ENCODE measurements around the gene GSG1L. TPM values are rescaled to one million over a fixed set of nuclear protein-coding genes. Genes with fewer than 3 reads are reported as not detected.
"Not testable (repeated sequence)": the region's sequence is repeated elsewhere in the genome, so short reads cannot be mapped to it uniquely, and the experiment has no call there.

Gene GSG1L
- total RNA-seq, 1 experiment from 2014 or later = not detected

GRCh38 chr16:27947696-27948095 lies 115.8 kb downstream of the GSG1L start:
- no peak for DNase-seq
- no peaks in the 10 kb centered on the region for H3K36me3 Mint-ChIP-seq (ENCODE audit: insufficient read depth, unreplicated experiment)
- BruUV-seq (replicated peaks) = no TSS peak
- CTCF ChIA-PET = no interaction called here
- H3K4me3 Mint-ChIP-seq (ENCODE audit: low read depth, unreplicated experiment) = no peak overlapping the region
- H3K9me3 Mint-ChIP-seq (ENCODE audit: low read depth, unreplicated experiment) = no peaks in the 10 kb centered on the region
- peaks cover 67% of the 10 kb centered on the region for H3K27me3 Mint-ChIP-seq (ENCODE audit: unreplicated experiment)
- no peaks in the 10 kb centered on the region for H3K4me1 Mint-ChIP-seq (ENCODE audit: low read depth, unreplicated experiment)
- no peak overlapping the region for H3K27ac Mint-ChIP-seq (ENCODE audit: unreplicated experiment)
- intact Hi-C loops (cut with micrococcal nuclease; ENCODE audit: unreplicated experiment) = no loop called here
- TF ChIP-seq CTCF (IDR thresholded peaks at IDR 0.05; ENCODE audit: unreplicated experiment) = no peak

GRCh38 chr16:27945233-27945973 lies 118.1 kb downstream of the GSG1L start:
- no peak overlapping the region for H3K27ac Mint-ChIP-seq (ENCODE audit: unreplicated experiment)
- BruUV-seq (replicated peaks) = no TSS peak
- no peak for TF ChIP-seq CTCF (IDR thresholded peaks at IDR 0.05; ENCODE audit: unreplicated experiment)
- no peak overlapping the region for H3K4me3 Mint-ChIP-seq (ENCODE audit: low read depth, unreplicated experiment)
- no peaks in the 10 kb centered on the region for H3K36me3 Mint-ChIP-seq (ENCODE audit: insufficient read depth, unreplicated experiment)
- no peaks in the 10 kb centered on the region for H3K4me1 Mint-ChIP-seq (ENCODE audit: low read depth, unreplicated experiment)
- H3K27me3 Mint-ChIP-seq (ENCODE audit: unreplicated experiment) = peaks cover 53% of the 10 kb centered on the region
- CTCF ChIA-PET = no interaction called here
- intact Hi-C loops (cut with micrococcal nuclease; ENCODE audit: unreplicated experiment) = no loop called here
- no peaks in the 10 kb centered on the region for H3K9me3 Mint-ChIP-seq (ENCODE audit: low read depth, unreplicated experiment)
- no peak for DNase-seq

- no peaks in the 10 kb centered on the region for H3K9me3 Mint-ChIP-seq (ENCODE audit: low read depth, unreplicated experiment)
Measured at GRCh38 chr16:27943766-27944165, 119.7 kb downstream of the GSG1L start.

DNA sequence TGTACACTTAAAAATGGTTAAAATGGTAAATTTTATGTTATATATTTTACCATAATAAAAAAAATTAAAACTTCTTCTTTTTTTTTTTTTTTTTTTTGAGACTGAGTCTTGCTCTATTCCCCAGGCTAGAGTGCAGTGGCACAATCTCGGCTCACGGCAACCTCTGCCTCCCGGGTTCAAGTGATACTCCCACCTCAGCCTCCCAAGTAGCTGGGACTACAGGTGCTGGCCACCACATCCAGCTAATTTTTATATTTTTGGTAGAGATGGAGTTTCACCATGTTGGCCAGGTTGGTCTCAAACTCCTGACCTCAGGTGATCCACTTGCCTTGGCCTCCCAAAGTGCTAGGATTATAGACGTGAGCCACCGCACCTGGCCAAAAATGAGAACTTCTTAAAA lies 121.4 kb downstream of the GSG1L start:
- DNase-seq; H3K4me3 Mint-ChIP-seq (ENCODE audit: low read depth, unreplicated experiment); BruUV-seq (replicated peaks); H3K4me1 Mint-ChIP-seq (ENCODE audit: low read depth, unreplicated experiment); H3K36me3 Mint-ChIP-seq (ENCODE audit: insufficient read depth, unreplicated experiment); H3K27ac Mint-ChIP-seq (ENCODE audit: unreplicated experiment); H3K9me3 Mint-ChIP-seq (ENCODE audit: low read depth, unreplicated experiment); intact Hi-C loops (cut with micrococcal nuclease; ENCODE audit: unreplicated experiment): not testable (repeated sequence)
- peaks cover 58% of the 10 kb centered on the region for H3K27me3 Mint-ChIP-seq (ENCODE audit: unreplicated experiment)
- CTCF ChIA-PET = interaction anchor here (0.7 kb wide), 1 partner anchor 32 kb away, joined by 6 read pairs; no protein-coding TSS in a partner anchor

More at GRCh38 chr16:27943766-27944165, 119.7 kb downstream of the GSG1L start:
- H3K4me3 Mint-ChIP-seq (ENCODE audit: low read depth, unreplicated experiment) = no peak overlapping the region
- BruUV-seq (replicated peaks) = no TSS peak
- H3K4me1 Mint-ChIP-seq (ENCODE audit: low read depth, unreplicated experiment) = no peaks in the 10 kb centered on the region
- DNase-seq = no peak
- no peak overlapping the region for H3K27ac Mint-ChIP-seq (ENCODE audit: unreplicated experiment)
- no peak for TF ChIP-seq CTCF (IDR thresholded peaks at IDR 0.05; ENCODE audit: unreplicated experiment)
- H3K36me3 Mint-ChIP-seq (ENCODE audit: insufficient read depth, unreplicated experiment) = no peaks in the 10 kb centered on the region
- intact Hi-C loops (cut with micrococcal nuclease; ENCODE audit: unreplicated experiment) = no loop called here
- CTCF ChIA-PET = interaction anchor here (1.1 kb wide), 1 partner anchor 93 kb away, joined by 5 read pairs; no protein-coding TSS in a partner anchor
- peaks cover 51% of the 10 kb centered on the region for H3K27me3 Mint-ChIP-seq (ENCODE audit: unreplicated experiment)

GRCh38 chr16:27935076-27935475 lies 128.4 kb downstream of the GSG1L start:
- H3K27ac Mint-ChIP-seq (ENCODE audit: unreplicated experiment) = no peak overlapping the region
- no peaks in the 10 kb centered on the region for H3K9me3 Mint-ChIP-seq (ENCODE audit: low read depth, unreplicated experiment)
- H3K4me1 Mint-ChIP-seq (ENCODE audit: low read depth, unreplicated experiment) = no peaks in the 10 kb centered on the region
- CTCF ChIA-PET = no interaction called here
- H3K4me3 Mint-ChIP-seq (ENCODE audit: low read depth, unreplicated experiment) = no peak overlapping the region
- no peaks in the 10 kb centered on the region for H3K36me3 Mint-ChIP-seq (ENCODE audit: insufficient read depth, unreplicated experiment)
- no peak for DNase-seq
- intact Hi-C loops (cut with micrococcal nuclease; ENCODE audit: unreplicated experiment) = no loop called here
- no TSS peak for BruUV-seq (replicated peaks)
- peaks cover 76% of the 10 kb centered on the region for H3K27me3 Mint-ChIP-seq (ENCODE audit: unreplicated experiment)
- no peak for TF ChIP-seq CTCF (IDR thresholded peaks at IDR 0.05; ENCODE audit: unreplicated experiment)
